HL-60/S4 (cell line): ENCODE results near the gene TFCP2L1.
"Not testable (repeated sequence)": the region's sequence is repeated elsewhere in the genome, so short reads cannot be mapped to it uniquely, and the experiment has no call there.

ENCODE experiments used
- in situ Hi-C: fragments of 300-500 bp; cut with MboI; formaldehyde crosslinking; loops from 2 replicates; pipeline ENCODE4 v1.14.3; 2022; ENCODE audit warnings: low sequenced_read_pairs

Gene TFCP2L1

GRCh38 chr2:121297866-121298265 lies 12.9 kb upstream of the TFCP2L1 start:
- in situ Hi-C loops: not testable (repeated sequence)

GRCh38 chr2:121297217-121297830 lies 12.3 kb upstream of the TFCP2L1 start:
- in situ Hi-C loops: no loop called here

GRCh38 chr2:121295911-121296650 lies 11.1 kb upstream of the TFCP2L1 start:
- in situ Hi-C loops: no loop called here

GRCh38 chr2:121294881-121295840 lies 10.2 kb upstream of the TFCP2L1 start:
- in situ Hi-C loops: no loop called here

- in situ Hi-C loops: no loop called here
Measured at GRCh38 chr2:121293450-121294325, 8.7 kb upstream of the TFCP2L1 start.

- in situ Hi-C loops: no loop called here
Measured at GRCh38 chr2:121291251-121291580, 6.2 kb upstream of the TFCP2L1 start.

GRCh38 chr2:121289271-121289670 lies 4.3 kb upstream of the TFCP2L1 start:
- in situ Hi-C loops: no loop called here

- in situ Hi-C loops: no loop called here
Measured at GRCh38 chr2:121288454-121289231, 3.6 kb upstream of the TFCP2L1 start.

- in situ Hi-C loops: no loop called here
Measured at GRCh38 chr2:121287956-121288355, 3.0 kb upstream of the TFCP2L1 start.

- in situ Hi-C loops: no loop called here
Measured at GRCh38 chr2:121287146-121287798, 2.3 kb upstream of the TFCP2L1 start.

- in situ Hi-C loops: no loop called here
Measured at GRCh38 chr2:121286506-121286905, 1.5 kb upstream of the TFCP2L1 start.

GRCh38 chr2:121285926-121286325 lies 924 bp upstream of the TFCP2L1 start:
- in situ Hi-C loops: no loop called here

- in situ Hi-C loops: no loop called here
Measured at GRCh38 chr2:121283670-121284462, 1.1 kb downstream of the TFCP2L1 start.

GRCh38 chr2:121282800-121283385 lies 2.1 kb downstream of the TFCP2L1 start:
- in situ Hi-C loops: no loop called here

- in situ Hi-C loops: no loop called here
Measured at GRCh38 chr2:121281694-121282093, 3.3 kb downstream of the TFCP2L1 start.

- in situ Hi-C loops: no loop called here
Measured at GRCh38 chr2:121281107-121281506, 3.9 kb downstream of the TFCP2L1 start.

- in situ Hi-C loops: no loop called here
Measured at GRCh38 chr2:121279476-121280220, 5.4 kb downstream of the TFCP2L1 start.
